ENCODE data around the gene DPYSL4.

Gene DPYSL4

DNA sequence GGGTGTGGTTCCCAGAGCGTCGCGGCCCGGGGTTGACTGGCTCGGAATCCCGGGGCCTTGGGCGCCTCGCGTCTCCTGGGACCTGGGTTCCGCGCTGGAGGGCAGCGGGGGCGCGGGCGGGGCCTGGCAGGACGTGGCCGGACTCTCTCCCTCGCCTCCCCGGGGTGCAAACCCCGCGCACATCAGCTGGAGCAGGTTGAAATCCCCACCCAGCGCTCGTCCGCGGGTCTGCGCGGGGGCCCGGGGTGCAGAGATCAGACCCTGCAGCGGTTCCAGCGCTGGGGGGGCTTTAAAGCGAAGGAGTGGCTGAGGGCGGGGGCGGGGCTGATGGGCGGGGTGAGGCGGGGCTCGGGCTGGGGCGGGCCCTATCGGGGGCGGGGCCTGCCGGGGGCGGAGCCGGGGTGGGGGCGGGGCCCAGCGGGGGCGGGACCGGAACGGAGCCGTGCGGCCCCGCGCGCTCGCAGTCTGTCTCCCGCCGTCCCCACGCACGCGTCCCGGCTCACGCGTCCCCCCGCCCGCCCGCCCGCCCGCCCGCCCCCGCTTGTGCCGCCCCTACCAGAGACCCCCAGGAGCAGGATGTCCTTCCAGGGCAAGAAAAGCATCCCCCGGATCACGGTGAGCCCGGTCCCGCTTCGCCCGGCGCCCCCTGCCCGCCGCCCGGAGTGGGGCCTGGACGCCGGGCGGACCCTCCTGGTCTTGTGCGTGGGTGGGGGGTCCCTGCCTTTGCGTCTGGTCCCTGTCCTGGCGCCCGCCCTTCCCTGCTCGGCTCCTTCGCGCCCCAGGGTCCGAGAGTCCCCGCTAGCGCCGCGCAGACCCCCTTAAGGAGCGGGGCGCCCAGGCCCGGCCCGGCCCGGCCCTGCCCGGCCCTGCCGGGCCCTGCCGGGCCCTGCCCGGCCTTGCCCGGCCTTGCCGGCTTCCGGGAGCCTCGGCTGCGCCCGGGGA is at the start of gene DPYSL4:
Gene DPYSL4, plus strand, starts transcription at position 461 of the 942 bp plus-strand sequence. Its CDS starts 116 bp downstream, at position 577.
- in situ Hi-C loops (cut with MboI; ENCODE audit: low sequenced_read_pairs) = no loop called here

- in situ Hi-C loops (cut with MboI; ENCODE audit: low sequenced_read_pairs) = no loop called here
Measured at GRCh38 chr10:132137111-132138072, 49.4 kb upstream of the DPYSL4 start.

- in situ Hi-C loops (cut with MboI; ENCODE audit: low sequenced_read_pairs) = no loop called here
Measured at GRCh38 chr10:132138133-132138532, 48.6 kb upstream of the DPYSL4 start.

GRCh38 chr10:132138596-132138995 is 48.2 kb upstream of the DPYSL4 start:
- in situ Hi-C loops (cut with MboI; ENCODE audit: low sequenced_read_pairs) = no loop called here

GRCh38 chr10:132139526-132139925 is 47.2 kb upstream of the DPYSL4 start:
- in situ Hi-C loops (cut with MboI; ENCODE audit: low sequenced_read_pairs) = no loop called here

DNA sequence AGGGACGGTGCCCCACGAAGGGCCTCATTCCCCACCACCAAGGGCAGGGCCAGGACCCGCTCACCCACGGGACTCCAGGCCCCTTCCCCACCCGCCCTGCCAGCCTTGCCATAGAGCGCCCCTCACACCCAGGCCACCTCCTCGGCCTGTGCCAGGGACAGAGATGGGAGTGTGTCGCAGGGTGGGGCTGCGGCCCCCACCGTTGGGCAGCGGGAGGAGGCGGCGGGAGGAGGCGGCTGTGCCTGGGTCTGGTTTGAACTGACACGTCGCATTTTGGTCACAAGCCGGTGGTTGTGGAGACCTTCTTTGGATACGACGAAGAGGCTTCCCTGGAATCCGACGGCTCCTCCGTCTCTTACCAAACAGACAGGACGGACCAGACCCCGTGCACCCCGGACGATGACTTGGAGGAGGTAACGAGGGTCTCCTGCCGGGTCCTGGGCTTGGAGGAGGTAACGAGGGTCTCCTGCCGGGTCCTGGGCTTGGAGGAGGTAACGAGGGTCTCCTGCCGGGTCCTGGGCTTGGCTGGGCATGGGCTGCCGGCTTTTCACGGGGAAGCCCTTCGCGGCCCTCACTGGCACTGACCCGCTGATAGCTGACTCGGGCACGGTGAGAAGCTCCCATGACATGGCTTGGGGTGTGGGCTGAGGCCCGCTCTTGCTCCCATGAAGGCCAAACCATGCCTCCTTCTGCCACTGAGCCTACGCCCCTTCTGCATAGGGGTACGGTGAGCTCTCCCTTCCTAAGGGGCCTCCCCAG is 46.4 kb upstream of the DPYSL4 start:
- in situ Hi-C loops (cut with MboI; ENCODE audit: low sequenced_read_pairs) = no loop called here

GRCh38 chr10:132141076-132141475 is 45.7 kb upstream of the DPYSL4 start:
- in situ Hi-C loops (cut with MboI; ENCODE audit: low sequenced_read_pairs) = no loop called here

- in situ Hi-C loops (cut with MboI; ENCODE audit: low sequenced_read_pairs) = no loop called here
Measured at GRCh38 chr10:132141526-132142395, 45.0 kb upstream of the DPYSL4 start.

- in situ Hi-C loops (cut with MboI; ENCODE audit: low sequenced_read_pairs) = no loop called here
Measured at GRCh38 chr10:132142396-132143161, 44.2 kb upstream of the DPYSL4 start.

DNA sequence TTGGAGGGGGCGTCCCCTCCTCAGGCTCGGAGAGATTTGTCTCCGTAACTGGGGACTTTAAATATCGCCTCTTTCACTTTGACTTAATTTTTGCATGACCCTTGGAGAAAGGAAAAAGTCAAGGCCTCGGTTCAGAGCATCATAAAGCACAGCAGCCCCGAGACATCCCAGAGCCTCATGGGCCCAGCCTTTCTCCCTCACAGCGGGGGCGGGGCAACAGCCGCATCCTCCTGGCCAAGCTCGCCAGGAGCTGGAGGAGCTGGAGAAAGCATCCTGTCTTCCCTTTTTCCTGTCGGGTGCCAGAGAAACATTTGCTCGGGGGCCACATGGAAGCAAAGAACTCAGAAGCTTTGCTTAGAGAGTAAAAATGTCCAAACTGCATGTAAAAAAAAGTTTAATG is 43.6 kb upstream of the DPYSL4 start:
- in situ Hi-C loops (cut with MboI; ENCODE audit: low sequenced_read_pairs) = no loop called here

GRCh38 chr10:132144086-132144485 is 42.7 kb upstream of the DPYSL4 start:
- in situ Hi-C loops (cut with MboI; ENCODE audit: low sequenced_read_pairs) = no loop called here

DNA sequence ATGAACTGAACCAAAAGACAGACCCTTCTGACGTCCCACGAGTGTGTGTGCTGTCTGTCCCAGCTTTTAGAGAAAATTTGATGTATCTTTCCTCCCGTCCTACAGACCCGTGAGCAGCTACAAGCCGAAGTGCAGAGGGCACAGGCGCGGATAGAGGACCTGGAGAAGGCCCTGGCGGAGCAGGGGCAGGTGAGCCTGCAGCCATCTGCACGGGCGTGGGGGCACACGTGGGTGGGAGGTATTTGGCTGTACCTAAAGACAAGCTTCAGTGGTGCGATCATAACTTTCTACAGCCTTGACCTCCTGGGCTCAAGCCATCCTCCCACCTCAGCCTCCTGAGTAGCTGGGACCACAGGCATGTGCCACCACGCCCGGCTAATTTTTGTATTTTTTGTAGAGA is 41.7 kb upstream of the DPYSL4 start:
- in situ Hi-C loops (cut with MboI; ENCODE audit: low sequenced_read_pairs) = no loop called here

- in situ Hi-C loops (cut with MboI; ENCODE audit: low sequenced_read_pairs) = no loop called here
Measured at GRCh38 chr10:132145521-132146185, 41.1 kb upstream of the DPYSL4 start.

DNA sequence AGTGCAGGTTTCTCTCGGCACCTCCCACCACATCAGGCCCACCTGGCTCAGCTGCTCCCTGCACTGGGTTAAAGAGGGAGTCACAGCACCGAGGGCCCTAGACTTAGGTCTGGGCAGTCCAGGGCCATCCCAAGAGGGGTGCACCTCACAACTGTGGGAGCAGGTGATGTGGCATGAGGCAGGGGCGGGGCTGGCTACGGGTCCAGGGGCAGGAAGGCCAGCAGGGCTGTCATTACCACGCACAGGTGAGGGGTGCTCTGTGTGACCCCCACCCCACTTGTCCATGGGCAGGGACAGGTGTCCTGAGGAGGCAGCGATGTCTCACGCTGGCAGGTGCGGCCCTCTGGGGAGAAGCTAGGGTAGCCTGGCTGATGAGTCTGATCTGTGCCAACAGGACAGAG is 40.5 kb upstream of the DPYSL4 start:
- in situ Hi-C loops (cut with MboI; ENCODE audit: low sequenced_read_pairs) = no loop called here

DNA sequence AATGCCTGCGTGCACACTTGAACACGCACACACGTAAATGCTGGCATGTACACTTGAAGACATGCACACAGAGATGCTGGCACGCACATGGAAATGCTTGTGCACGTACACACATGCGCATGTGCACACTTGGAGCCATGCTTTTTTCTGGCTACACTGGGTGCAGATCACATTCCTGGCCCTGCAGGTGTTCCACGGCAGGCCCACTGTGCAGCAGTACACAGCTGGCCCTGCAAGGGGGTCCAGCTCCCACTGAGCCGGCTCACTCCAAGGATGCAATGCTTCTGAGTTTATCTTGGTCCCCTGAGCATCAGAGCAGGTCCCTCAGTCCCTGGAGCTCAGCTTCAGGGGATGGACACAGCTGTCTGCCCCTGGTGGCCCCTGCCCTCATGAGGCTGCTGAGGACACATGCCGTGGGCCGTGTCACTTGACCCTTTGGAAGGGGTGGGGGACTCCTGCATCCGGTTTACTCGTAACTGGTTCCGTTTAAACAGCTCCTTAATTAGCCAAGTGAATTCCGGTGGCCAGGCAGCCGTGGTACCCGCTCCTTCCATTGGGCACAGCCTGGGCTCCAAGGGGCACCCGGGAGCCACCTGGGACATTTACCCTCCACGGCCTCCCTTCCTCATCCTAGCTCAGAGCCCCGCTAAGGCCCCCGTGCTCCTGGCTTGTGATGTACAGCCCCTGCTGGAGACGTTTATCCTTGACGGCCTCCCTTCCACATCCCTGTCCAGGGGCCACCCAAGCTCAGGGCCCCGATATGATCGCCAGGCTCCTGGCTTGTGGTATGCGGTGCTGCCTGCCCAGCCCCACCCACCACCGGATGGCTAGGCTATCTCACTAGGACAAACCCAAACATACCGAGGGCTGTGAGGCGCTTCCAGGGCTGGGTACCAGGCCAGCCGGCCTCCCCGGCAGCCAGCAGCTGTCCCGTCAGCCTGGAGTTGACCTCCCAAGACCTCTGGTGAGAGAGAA is 39.5 kb upstream of the DPYSL4 start:
- in situ Hi-C loops (cut with MboI; ENCODE audit: low sequenced_read_pairs) = no loop called here

- in situ Hi-C loops (cut with MboI; ENCODE audit: low sequenced_read_pairs) = no loop called here
Measured at GRCh38 chr10:132148261-132149251, 38.2 kb upstream of the DPYSL4 start.

Measured in HL-60/S4 (cell line).